ENCODE measurements around the gene IFIT5.
A peak's percentile ranks its signal among the peaks of the same experiment; 100 is the strongest.
"Not testable (repeated sequence)": the region's sequence is repeated elsewhere in the genome, so short reads cannot be mapped to it uniquely, and the experiment has no call there.

IFIT5 gene

GRCh38 chr10:89395141-89395540 lies 19.2 kb upstream of the IFIT5 start:
- DNase-seq: no peak

- DNase-seq: no peak
Measured at GRCh38 chr10:89398003-89398749, 16.2 kb upstream of the IFIT5 start.

GRCh38 chr10:89399956-89400355 lies 14.4 kb upstream of the IFIT5 start:
- no peak for DNase-seq

- no peak for DNase-seq
Measured at GRCh38 chr10:89403043-89403442, 11.3 kb upstream of the IFIT5 start.

- DNase-seq: no peak
Measured at GRCh38 chr10:89404104-89405047, 10.0 kb upstream of the IFIT5 start.

GRCh38 chr10:89406178-89406577 lies 8.2 kb upstream of the IFIT5 start:
- DNase-seq: not testable (repeated sequence)

GRCh38 chr10:89407792-89408191 lies 6.6 kb upstream of the IFIT5 start:
- not testable (repeated sequence) for DNase-seq

GRCh38 chr10:89409282-89409681 lies 5.1 kb upstream of the IFIT5 start:
- DNase-seq: not testable (repeated sequence)

GRCh38 chr10:89410551-89410950 lies 3.8 kb upstream of the IFIT5 start:
- DNase-seq: not testable (repeated sequence)

- DNase-seq: not testable (repeated sequence)
Measured at GRCh38 chr10:89411135-89411534, 3.2 kb upstream of the IFIT5 start.

GRCh38 chr10:89412276-89412675 lies 2.1 kb upstream of the IFIT5 start:
- DNase-seq: not testable (repeated sequence)

GRCh38 chr10:89413398-89413912 lies 913 bp upstream of the IFIT5 start:
- DNase-seq: no peak

GRCh38 chr10:89414879-89415821 lies 782 bp downstream of the IFIT5 start:
- no peak for DNase-seq

GRCh38 chr10:89416465-89416864 lies 2.1 kb downstream of the IFIT5 start:
- DNase-seq: no peak

GRCh38 chr10:89419548-89419947 lies 5.2 kb downstream of the IFIT5 start:
- DNase-seq: no peak

GRCh38 chr10:89421018-89421476 lies 6.7 kb downstream of the IFIT5 start:
- DNase-seq: peak; percentile 35

GRCh38 chr10:89425000-89425399 lies 10.6 kb downstream of the IFIT5 start:
- no peak for DNase-seq

- DNase-seq: no peak
Measured at GRCh38 chr10:89426230-89426868, 12.0 kb downstream of the IFIT5 start.

GRCh38 chr10:89427629-89428028 lies 13.3 kb downstream of the IFIT5 start:
- no peak for DNase-seq

GRCh38 chr10:89428877-89429276 lies 14.5 kb downstream of the IFIT5 start:
- DNase-seq: no peak

- no peak for DNase-seq
Measured at GRCh38 chr10:89431977-89432376, 17.6 kb downstream of the IFIT5 start.

- DNase-seq: no peak
Measured at GRCh38 chr10:89438525-89438924, 24.2 kb downstream of the IFIT5 start.

All from NCI-H187 treated with DMSO at 0.1 percent for 48 hours (cell line).